Prostate gland (tissue), 2 donors: Measurements from ENCODE around the gene ATF6B. TPM values are rescaled to one million over a fixed set of nuclear protein-coding genes. Genes with fewer than 3 reads are reported as not detected.

Source experiments
- DNase-seq: peaks from one replicate; pipeline ENCODE4 v3.0.0-alpha.2; 2019; ENCODE audit warnings: low spot score
- H3K27ac ChIP-seq, 2 donors: fragments of 200-600 bp; sonication (generic); 2 replicates each; pipeline ENCODE4 v1.5.1; 2017 to 2019
- H3K27me3 ChIP-seq: fragments of 200-600 bp; sonication (generic); replicated peaks from 2 replicates; pipeline ENCODE4 v1.5.1; 2019; ENCODE audit not compliant: insufficient read depth
- H3K36me3 ChIP-seq, 2 donors: fragments of 200-600 bp; sonication (generic); 1 replicate in 1 of 2; 2 replicates in 1 of 2; pipeline versions ENCODE4 v1.5.1 to v1.8.1; 2017 to 2019
- H3K4me1 ChIP-seq: fragments of 200-600 bp; sonication (generic); replicated peaks from 2 replicates; pipeline ENCODE4 v1.5.1; 2019
- H3K4me3 ChIP-seq, 2 donors: fragments of 200-600 bp; sonication (generic); 2 replicates each; pipeline ENCODE4 v1.5.1; 2017 to 2019
- H3K9me3 ChIP-seq: fragments of 200-600 bp; sonication (generic); 2 replicates; pipeline ENCODE4 v1.5.1; 2017
- POLR2A ChIP-seq: fragments of 450-650 bp; IDR thresholded peaks from one replicate; pipeline ENCODE4 v1.6.1; 2016; ENCODE audit warnings: antibody characterized with exemption, mild to moderate bottlenecking
- POLR2AphosphoS5 ChIP-seq: sonication (generic); formaldehyde crosslinking; IDR thresholded peaks from one replicate; pipeline ENCODE4 v1.6.1; 2017; ENCODE audit warnings: antibody characterized with exemption
- WGBS: methylation state at CpG from one replicate; pipeline ENCODE4 v1.1.5; 2018; 5-methylcytosine and 5-hydroxymethylcytosine counted together
- intact Hi-C: fragments of 100-400 bp; cut with DNase I; formaldehyde crosslinking; loops from one replicate; pipeline ENCODE4 v1.14.2; 2022
- total RNA-seq, 2 donors: library from RNA; depleted of rRNA; stranded (reverse); fragments of >200 nt; gene quantifications; one replicate each; pipeline ENCODE4 v1.1.0, GENCODE V29; 2016
- TF ChIP-seq, protein P1 (sequence below), 4 experiments: fragments of 200-600 bp in 2 of 4; fragments of 450-650 bp in 2 of 4; sonication (generic) in 2 of 4; IDR thresholded peaks; 1 replicate in 3 of 4; 2 replicates in 1 of 4; pipeline ENCODE4 v1.5.1; 2016 to 2019; ENCODE audit warnings: antibody characterized with exemption in 4 of 4, mild to moderate bottlenecking in 2 of 4, moderate library complexity in 2 of 4

The ATF6B gene
- total RNA-seq, 2 donors from 2014 or later, result 70.6 to 132 TPM

DNA sequence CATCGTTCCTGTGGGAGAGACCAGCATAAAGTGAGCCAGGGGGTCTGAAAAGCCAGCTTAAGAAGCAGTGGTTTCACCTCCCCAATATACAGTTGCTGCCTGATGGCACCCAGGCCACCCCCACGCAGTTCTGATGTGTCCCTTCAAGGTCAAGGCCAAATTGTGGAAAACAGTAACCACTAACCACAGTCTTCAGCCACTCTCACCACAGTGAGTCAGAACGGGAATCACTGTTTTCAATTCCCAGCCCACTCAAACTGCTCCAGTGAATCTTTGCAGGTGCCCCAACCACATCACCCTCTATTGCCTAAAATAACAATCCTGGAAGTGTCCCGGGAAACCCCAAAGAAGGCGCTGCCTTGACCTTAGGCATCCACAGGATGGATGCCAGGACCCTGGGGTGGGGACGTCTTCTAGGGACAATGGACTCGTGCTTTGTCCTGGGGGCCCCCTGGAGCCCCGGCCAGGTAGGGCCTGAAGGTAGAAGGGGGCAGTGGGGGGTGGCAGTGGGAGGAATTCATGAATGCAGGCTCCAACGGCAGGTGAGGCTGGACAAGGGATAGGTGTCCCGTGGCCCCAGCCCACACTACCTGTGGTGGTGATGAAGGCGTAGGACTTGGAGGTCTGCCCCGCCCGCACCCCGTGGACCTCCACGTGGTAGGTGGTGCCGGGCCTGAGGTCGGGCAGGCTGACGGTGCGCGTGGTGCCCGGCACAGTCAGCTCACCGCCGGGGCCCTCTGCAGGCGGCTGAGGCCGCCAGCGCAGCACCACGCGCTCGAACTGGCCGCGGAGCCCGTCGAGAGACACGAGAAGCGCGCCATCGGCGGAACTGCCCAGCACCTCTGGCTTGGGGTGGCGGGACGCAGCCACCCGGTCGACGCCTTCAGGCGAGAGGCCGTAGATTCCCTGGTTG lies 41.1 kb downstream of the ATF6B start:
- TF ChIP-seq POLR2AphosphoS5 (no peak), POLR2A (no peak)
- TF ChIP-seq, protein P1, sequence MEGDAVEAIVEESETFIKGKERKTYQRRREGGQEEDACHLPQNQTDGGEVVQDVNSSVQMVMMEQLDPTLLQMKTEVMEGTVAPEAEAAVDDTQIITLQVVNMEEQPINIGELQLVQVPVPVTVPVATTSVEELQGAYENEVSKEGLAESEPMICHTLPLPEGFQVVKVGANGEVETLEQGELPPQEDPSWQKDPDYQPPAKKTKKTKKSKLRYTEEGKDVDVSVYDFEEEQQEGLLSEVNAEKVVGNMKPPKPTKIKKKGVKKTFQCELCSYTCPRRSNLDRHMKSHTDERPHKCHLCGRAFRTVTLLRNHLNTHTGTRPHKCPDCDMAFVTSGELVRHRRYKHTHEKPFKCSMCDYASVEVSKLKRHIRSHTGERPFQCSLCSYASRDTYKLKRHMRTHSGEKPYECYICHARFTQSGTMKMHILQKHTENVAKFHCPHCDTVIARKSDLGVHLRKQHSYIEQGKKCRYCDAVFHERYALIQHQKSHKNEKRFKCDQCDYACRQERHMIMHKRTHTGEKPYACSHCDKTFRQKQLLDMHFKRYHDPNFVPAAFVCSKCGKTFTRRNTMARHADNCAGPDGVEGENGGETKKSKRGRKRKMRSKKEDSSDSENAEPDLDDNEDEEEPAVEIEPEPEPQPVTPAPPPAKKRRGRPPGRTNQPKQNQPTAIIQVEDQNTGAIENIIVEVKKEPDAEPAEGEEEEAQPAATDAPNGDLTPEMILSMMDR (IDR thresholded peaks at IDR 0.05), result peak in 1 of 4 experiments; percentile 4
- Histone ChIP-seq H3K4me1 (no peaks in the 10 kb centered on the region), H3K27me3 (no peaks in the 10 kb centered on the region), H3K36me3 (no peaks in the 10 kb centered on the region), H3K27ac (peak overlapping the region in 1 of 2 donors; percentile 42), H3K4me3 (peak overlapping the region in 1 of 2 donors; percentile 7), H3K9me3 (no peaks in the 10 kb centered on the region)
- 48% methylated on average over 17 of the region's 45 CpGs for WGBS
- intact Hi-C loops, result loop anchor here (1.0 kb wide), 1 partner anchor 26 kb away; no protein-coding TSS in a partner anchor
- no peak for DNase-seq

DNA sequence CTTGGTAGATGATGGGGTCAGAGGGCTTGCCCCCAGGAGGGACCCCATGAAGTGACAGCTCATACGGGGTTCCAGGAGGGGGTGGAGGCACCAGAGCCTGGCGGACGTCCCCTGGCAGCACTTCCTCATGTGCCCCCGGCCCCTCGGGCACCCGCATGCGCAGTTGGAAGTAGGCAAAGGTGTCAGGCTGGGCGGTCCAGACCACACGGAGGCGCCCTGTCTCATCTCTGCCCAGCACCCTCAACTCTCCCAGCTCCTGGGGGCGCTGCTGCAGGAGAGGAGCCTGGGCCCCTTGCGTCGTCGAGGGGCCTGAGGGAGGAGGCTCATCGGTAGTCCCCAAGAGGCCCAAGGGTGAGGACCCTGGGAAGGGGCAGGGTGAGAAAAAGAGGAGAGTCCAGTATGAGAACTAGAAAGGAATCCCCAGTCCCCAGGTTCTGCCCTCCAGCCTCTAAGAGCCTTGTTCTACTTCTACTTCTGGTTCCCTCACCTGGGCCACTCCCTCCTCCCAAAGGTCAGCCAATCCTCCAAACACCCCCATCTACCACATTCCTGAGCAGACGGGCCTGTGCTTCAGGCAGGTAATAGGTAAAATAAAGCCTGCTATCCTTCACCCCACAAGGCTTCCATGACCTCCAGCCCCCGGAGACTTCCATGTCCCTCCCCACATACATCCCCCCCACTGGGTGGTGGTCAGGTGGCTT lies 42.1 kb downstream of the ATF6B start:
- H3K4me1 ChIP-seq, result no peaks in the 10 kb centered on the region
- H3K27me3 ChIP-seq, result no peaks in the 10 kb centered on the region
- H3K4me3 ChIP-seq, result no peak overlapping the region
- no peak overlapping the region for H3K27ac ChIP-seq
- no peaks in the 10 kb centered on the region for H3K36me3 ChIP-seq
- no peaks in the 10 kb centered on the region for H3K9me3 ChIP-seq
- no peak for DNase-seq
- intact Hi-C loops, result no loop called here
- WGBS, result 84% methylated on average over 17 of the region's 17 CpGs
- no peak for TF ChIP-seq POLR2A
- TF ChIP-seq, protein P1 (IDR thresholded peaks at IDR 0.05), result no peak
- TF ChIP-seq POLR2AphosphoS5, result no peak

DNA sequence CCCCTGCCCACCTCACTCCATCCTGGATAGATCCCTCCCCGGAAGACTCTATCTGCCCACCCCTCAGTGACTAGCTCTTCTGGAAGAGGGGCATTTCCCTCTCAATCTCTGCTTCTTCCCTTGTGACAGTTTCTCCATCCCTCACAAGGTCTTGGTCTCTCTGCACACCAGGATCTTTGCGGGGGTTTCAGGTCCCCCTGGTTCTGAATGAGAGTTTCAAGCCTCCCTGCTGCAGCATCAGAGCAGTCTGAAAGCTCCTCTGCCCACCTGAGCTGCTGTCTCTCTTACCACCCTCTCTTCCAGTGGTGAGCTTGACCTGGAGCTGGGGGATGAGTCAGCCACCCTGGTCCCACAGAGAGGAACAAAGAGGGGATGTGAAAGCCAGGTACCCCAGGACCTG lies 43.3 kb downstream of the ATF6B start:
- 90% methylated on average over 2 of the region's 2 CpGs for WGBS
- Histone ChIP-seq H3K9me3 (no peaks in the 10 kb centered on the region), H3K36me3 (no peaks in the 10 kb centered on the region), H3K4me1 (no peaks in the 10 kb centered on the region), H3K27ac (no peak overlapping the region), H3K27me3 (no peaks in the 10 kb centered on the region), H3K4me3 (no peak overlapping the region)
- TF ChIP-seq POLR2AphosphoS5 (no peak), POLR2A (no peak)
- TF ChIP-seq, protein P1 (IDR thresholded peaks at IDR 0.05), result no peak
- intact Hi-C loops, result no loop called here
- DNase-seq, result no peak

DNA sequence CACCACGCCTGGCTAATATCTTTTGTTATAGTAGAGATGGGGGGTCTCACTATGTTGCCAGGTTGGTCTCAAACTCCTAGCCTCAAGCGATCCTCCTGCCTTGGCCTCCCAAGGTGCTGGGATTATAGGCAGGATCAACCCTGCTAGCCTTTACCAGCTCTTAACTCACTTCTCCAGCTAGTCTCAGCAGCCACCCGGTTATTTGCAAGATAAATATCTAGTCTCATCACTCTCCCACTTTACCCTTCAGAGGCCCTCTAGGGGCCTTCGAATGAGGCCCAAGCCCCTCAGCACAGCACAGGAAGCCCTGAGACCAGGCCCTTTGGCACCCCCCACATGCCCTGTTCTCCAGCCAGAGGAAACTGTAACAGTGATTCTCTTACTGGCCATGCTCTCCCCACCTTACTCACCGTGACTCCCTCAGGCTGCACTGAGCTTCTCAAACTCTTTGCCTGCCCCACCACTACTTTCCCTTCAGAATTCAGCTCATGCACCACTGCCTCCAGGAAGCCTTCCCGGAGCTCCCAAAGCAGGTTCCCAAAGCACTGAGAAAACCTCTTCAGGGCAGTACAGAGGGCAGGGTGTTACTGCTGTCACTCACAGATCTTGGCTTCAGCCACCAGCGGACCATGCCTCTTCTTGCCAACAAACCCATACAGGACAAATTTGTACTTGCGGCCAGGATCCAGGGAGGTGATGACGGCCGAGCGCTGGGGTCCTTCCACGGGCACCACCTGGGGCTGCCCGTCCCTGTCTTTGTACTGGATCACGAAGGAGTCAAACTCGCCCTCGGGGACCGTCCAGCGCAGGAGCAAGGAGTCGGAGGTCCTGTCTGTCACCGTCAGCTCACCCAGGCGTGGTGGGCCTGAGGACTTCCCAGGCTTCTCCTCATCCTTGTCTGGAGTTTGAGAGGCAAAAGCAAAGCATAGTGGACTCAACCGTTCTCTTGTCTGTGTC lies 44.0 kb downstream of the ATF6B start:
- no peak for DNase-seq
- Histone ChIP-seq H3K36me3 (no peaks in the 10 kb centered on the region), H3K27me3 (no peaks in the 10 kb centered on the region), H3K4me3 (no peak overlapping the region), H3K27ac (no peak overlapping the region), H3K9me3 (no peaks in the 10 kb centered on the region), H3K4me1 (no peaks in the 10 kb centered on the region)
- WGBS, result 90% methylated on average over 22 of the region's 22 CpGs
- intact Hi-C loops, result no loop called here
- TF ChIP-seq, protein P1 (IDR thresholded peaks at IDR 0.05), result no peak
- TF ChIP-seq POLR2AphosphoS5 (no peak), POLR2A (no peak)
